BLaER1 treated with 17β-estradiol and CSF1 and Interleukin-3, amounts not matched to agents 10 nM and 100 nM (cell line): ENCODE measurements around the gene POLN.

Experiments
- H3K27ac ChIP-seq, 11 experiments: shearing (Covaris generic); formaldehyde crosslinking; 2 replicates each; pipeline ENCODE4 v1.8.1; 2022
- H3K27me3 ChIP-seq, 11 experiments: shearing (Covaris generic); formaldehyde crosslinking; 2 replicates each; pipeline ENCODE4 v1.8.1; 2022
- H3K36me3 ChIP-seq, 11 experiments: shearing (Covaris generic); formaldehyde crosslinking; 2 replicates each; pipeline ENCODE4 v1.8.1; 2022
- H3K4me1 ChIP-seq, 10 experiments: shearing (Covaris generic); formaldehyde crosslinking; 2 replicates each; pipeline ENCODE4 v1.8.1; 2022
- H3K4me2 ChIP-seq, 11 experiments: shearing (Covaris generic); formaldehyde crosslinking; 2 replicates each; pipeline ENCODE4 v1.8.1; 2022
- H3K4me3 ChIP-seq, 10 experiments: shearing (Covaris generic); formaldehyde crosslinking; 2 replicates each; pipeline ENCODE4 v1.8.1; 2022
- H3K9ac ChIP-seq, 11 experiments: shearing (Covaris generic); formaldehyde crosslinking; 2 replicates each; pipeline ENCODE4 v1.8.1; 2022
- H3K9me3 ChIP-seq, 11 experiments: shearing (Covaris generic); formaldehyde crosslinking; replicated peaks in 1 of 11; 2 replicates each; pipeline ENCODE4 v1.8.1; 2022
- H4K20me1 ChIP-seq, 11 experiments: shearing (Covaris generic); formaldehyde crosslinking; 2 replicates each; pipeline ENCODE4 v1.8.1; 2022
- Cebpa-rat ChIP-seq, 11 experiments: shearing (Covaris generic); IDR thresholded peaks; 2 replicates each; pipeline ENCODE4 v1.8.1; 2022

POLN gene

GRCh38 chr4:2194496-2194895 is 47.4 kb downstream of the POLN start:
- TF ChIP-seq Cebpa-rat (IDR thresholded peaks at IDR 0.05): no peak
- H3K4me2 ChIP-seq: no peak overlapping the region
- H3K36me3 ChIP-seq: peaks cover 0 to 19% (median 12%) of the 10 kb centered on the region in 11 experiments; a peak in 11 of 22 replicates
- no peak overlapping the region for H3K27ac ChIP-seq
- no peaks in the 10 kb centered on the region for H3K27me3 ChIP-seq
- no peaks in the 10 kb centered on the region for H4K20me1 ChIP-seq
- H3K4me3 ChIP-seq: no peak overlapping the region
- H3K9me3 ChIP-seq: peaks cover 0 to 5% (median 0%) of the 10 kb centered on the region in 11 experiments; a peak in 2 of 22 replicates
- no peak overlapping the region for H3K9ac ChIP-seq
- H3K4me1 ChIP-seq: 0 out of 20 replicates have a peak, but pooled peaks cover 0 to 5% (median 0%) of the 10 kb centered on the region in 10 experiments

GRCh38 chr4:2193326-2193725 is 48.6 kb downstream of the POLN start:
- no peaks in the 10 kb centered on the region for H3K27me3 ChIP-seq
- no peak for TF ChIP-seq Cebpa-rat (IDR thresholded peaks at IDR 0.05)

DNA sequence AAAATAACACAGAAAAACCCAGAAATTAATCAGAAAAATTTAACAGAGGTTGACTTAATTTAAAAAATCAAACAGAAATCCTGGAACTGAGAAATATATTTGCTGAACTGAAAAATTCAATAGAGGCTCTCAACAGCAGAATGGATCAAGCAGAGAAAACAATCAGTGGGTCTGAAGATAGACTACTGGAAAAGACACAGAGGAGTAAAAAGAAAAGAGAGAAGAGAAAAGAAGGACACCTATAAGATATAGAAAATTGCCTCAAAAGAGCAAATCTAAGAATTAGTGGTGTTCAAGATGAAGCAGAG is 55.1 kb downstream of the POLN start:
- no peak overlapping the region for H3K9ac ChIP-seq
- no peaks in the 10 kb centered on the region for H3K27me3 ChIP-seq
- H3K4me2 ChIP-seq: no peak overlapping the region
- peaks cover 30 to 48% (median 38%) of the 10 kb centered on the region in 11 experiments for H3K9me3 ChIP-seq
- no peak overlapping the region for H3K27ac ChIP-seq
- H3K4me1 ChIP-seq: peaks cover 0 to 10% (median 0%) of the 10 kb centered on the region in 10 experiments; a peak in 4 of 20 replicates
- TF ChIP-seq Cebpa-rat (IDR thresholded peaks at IDR 0.05): no peak
- H3K4me3 ChIP-seq: no peak overlapping the region
- peaks cover 0 to 7% (median 0%) of the 10 kb centered on the region in 11 experiments; a peak in 3 of 22 replicates for H3K36me3 ChIP-seq
- no peaks in the 10 kb centered on the region for H4K20me1 ChIP-seq

More at GRCh38 chr4:2193326-2193725, 48.6 kb downstream of the POLN start:
- no peaks in the 10 kb centered on the region for H4K20me1 ChIP-seq
- no peak overlapping the region for H3K9ac ChIP-seq
- no peak overlapping the region for H3K4me2 ChIP-seq
- H3K9me3 ChIP-seq: peaks cover 0 to 12% (median 5%) of the 10 kb centered on the region in 11 experiments; a peak in 11 of 22 replicates
- 0 out of 20 replicates have a peak, but pooled peaks cover 0 to 5% (median 0%) of the 10 kb centered on the region in 10 experiments for H3K4me1 ChIP-seq
- H3K4me3 ChIP-seq: no peak overlapping the region
- peaks cover 0 to 17% (median 11%) of the 10 kb centered on the region in 11 experiments; a peak in 11 of 22 replicates for H3K36me3 ChIP-seq
- no peak overlapping the region for H3K27ac ChIP-seq

DNA sequence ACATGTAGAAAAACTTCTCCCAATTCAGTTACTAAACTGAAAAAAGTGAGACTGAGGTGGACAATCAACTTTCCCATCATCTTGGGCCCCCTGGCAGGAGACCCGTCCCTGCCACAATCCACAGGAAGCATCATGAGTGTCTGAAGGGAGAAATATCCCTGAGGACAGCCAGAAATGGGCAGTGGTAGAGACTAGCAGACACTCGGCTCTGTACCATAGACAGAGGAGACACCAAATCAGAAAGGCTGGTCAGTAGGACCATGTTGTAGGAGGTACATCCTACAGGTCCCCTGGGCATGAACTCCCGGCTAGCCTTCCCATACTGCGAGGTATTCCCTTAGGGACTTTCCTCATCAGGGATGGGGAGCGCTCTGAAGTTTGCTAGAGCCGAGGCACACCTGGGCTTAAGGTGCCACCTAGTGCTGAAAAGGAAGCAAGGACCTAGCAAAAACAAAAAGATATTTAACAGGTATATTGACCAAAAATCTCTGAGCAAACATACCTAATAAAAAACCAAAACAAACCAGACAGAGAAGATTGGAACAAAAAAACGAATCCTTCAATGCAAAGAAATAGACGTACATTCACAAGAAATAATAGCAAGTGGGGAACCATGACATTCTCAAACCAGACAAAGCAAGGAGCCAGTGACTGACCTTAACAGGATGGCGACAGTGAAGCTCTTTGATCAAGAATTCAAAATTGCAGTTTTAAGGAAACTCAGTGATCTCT is 55.6 kb downstream of the POLN start:
- Histone ChIP-seq H3K27ac (no peak overlapping the region), H4K20me1 (no peaks in the 10 kb centered on the region), H3K27me3 (no peaks in the 10 kb centered on the region), H3K4me3 (no peak overlapping the region), H3K9me3 (peaks cover 34 to 49% (median 41%) of the 10 kb centered on the region in 11 experiments), H3K9ac (no peak overlapping the region), H3K36me3 (peaks cover 0 to 7% (median 0%) of the 10 kb centered on the region in 11 experiments; a peak in 3 of 22 replicates), H3K4me1 (peaks cover 0 to 10% (median 0%) of the 10 kb centered on the region in 10 experiments; a peak in 4 of 20 replicates), H3K4me2 (no peak overlapping the region)
- no peak for TF ChIP-seq Cebpa-rat (IDR thresholded peaks at IDR 0.05)

- no peak for TF ChIP-seq Cebpa-rat (IDR thresholded peaks at IDR 0.05)
Measured at GRCh38 chr4:2183394-2183793, 58.5 kb downstream of the POLN start.

DNA sequence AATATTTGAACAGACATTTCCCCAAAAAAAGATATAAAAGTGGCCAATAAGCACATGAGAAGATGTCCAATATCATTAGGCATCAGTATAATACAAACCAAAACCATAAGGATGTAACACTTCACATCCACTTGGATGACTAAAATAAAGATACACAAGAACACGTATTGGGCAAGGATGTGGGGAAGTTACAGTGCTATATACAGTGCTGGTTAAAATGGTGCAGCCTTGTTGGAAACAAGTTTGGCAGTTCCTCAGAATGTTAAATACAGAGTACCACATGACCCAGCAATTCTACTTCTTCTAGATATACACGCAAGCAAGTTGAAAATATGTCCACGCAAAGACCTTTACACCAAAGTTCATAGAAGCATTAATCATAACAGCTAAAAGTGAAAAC is 58.9 kb downstream of the POLN start:
- H3K4me2 ChIP-seq: peak overlapping the region in 3 of 11 experiments; percentile 3 to 24 (median 9); a peak in 2 of 22 replicates
- no peak for TF ChIP-seq Cebpa-rat (IDR thresholded peaks at IDR 0.05)

More at GRCh38 chr4:2183394-2183793, 58.5 kb downstream of the POLN start:
- Histone ChIP-seq H3K4me1 (peaks cover 0 to 10% (median 0%) of the 10 kb centered on the region in 10 experiments; a peak in 4 of 20 replicates), H3K36me3 (peaks cover 0 to 7% (median 0%) of the 10 kb centered on the region in 11 experiments; a peak in 3 of 22 replicates), H3K4me3 (no peak overlapping the region), H3K9me3 (peaks cover 30 to 42% (median 36%) of the 10 kb centered on the region in 11 experiments), H4K20me1 (no peaks in the 10 kb centered on the region), H3K27ac (peak overlapping the region in 1 of 11 experiments; percentile 8; a peak in 1 of 22 replicates), H3K4me2 (peak overlapping the region in 3 of 11 experiments; percentile 3 to 24 (median 9); a peak in 2 of 22 replicates), H3K27me3 (no peaks in the 10 kb centered on the region), H3K9ac (no peak overlapping the region)

DNA sequence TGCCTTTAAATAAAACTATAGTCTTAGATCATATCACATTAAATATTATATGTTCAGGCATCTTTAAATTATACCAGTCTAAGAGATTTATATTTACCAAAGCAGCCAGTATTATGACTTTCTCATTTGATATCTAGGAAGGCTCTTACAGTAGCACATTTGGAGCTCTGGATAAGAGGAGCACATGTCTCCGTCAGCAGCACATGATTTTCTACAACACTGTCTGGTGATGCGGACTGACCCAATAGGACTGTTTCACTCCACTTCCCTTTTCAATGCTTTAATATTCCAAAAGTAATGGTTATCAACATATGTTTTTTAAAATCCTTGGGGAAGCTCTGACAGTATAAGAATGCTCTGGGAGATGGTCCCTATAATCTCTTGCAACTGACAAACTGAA is 61.5 kb downstream of the POLN start:
- H3K27ac ChIP-seq: no peak overlapping the region
- no peak overlapping the region for H3K4me2 ChIP-seq
- no peak overlapping the region for H3K9ac ChIP-seq
- H4K20me1 ChIP-seq: no peaks in the 10 kb centered on the region
- H3K4me3 ChIP-seq: no peak overlapping the region
- peaks cover 19 to 30% (median 24%) of the 10 kb centered on the region in 10 experiments for H3K4me1 ChIP-seq
- H3K9me3 ChIP-seq: peaks cover 8 to 16% (median 12%) of the 10 kb centered on the region in 11 experiments
- TF ChIP-seq Cebpa-rat (IDR thresholded peaks at IDR 0.05): no peak
- H3K36me3 ChIP-seq: 0 out of 22 replicates have a peak, but pooled peaks cover 0 to 6% (median 0%) of the 10 kb centered on the region in 11 experiments
- H3K27me3 ChIP-seq: no peaks in the 10 kb centered on the region

More for the DNA sequence above, 58.9 kb downstream of the POLN start:
- Histone ChIP-seq H3K9ac (no peak overlapping the region), H3K27ac (peak overlapping the region in 1 of 11 experiments; percentile 8; a peak in 1 of 22 replicates), H3K4me1 (peaks cover 0 to 10% (median 3%) of the 10 kb centered on the region in 10 experiments; a peak in 10 of 20 replicates), H3K27me3 (no peaks in the 10 kb centered on the region), H3K4me3 (no peak overlapping the region), H4K20me1 (no peaks in the 10 kb centered on the region), H3K9me3 (peaks cover 26 to 38% (median 34%) of the 10 kb centered on the region in 11 experiments), H3K36me3 (peaks cover 0 to 7% (median 0%) of the 10 kb centered on the region in 11 experiments; a peak in 3 of 22 replicates)

DNA sequence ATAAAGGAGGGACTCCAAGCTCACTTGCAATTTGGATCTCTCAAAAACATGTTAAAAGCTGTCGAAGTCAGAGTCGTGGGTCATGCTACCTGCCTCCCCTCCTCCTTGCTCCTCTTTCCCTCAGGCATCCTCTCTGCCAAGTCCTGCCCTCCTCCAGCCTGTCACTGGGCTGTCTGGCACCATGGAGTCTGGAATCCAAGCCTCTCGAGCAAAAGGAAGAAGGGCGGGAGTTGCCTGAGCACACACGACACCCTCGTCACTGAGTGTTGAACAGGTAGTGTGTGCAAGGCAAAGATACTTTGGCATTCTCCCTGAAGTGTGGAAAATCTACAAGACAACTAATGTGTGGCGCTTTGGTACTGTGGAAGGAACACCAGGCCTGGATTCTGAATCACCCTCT is 62.2 kb downstream of the POLN start:
- Histone ChIP-seq H3K27me3 (no peaks in the 10 kb centered on the region), H3K27ac (no peak overlapping the region), H3K9ac (no peak overlapping the region), H3K36me3 (0 out of 22 replicates have a peak, but pooled peaks cover 0 to 6% (median 0%) of the 10 kb centered on the region in 11 experiments), H3K4me2 (no peak overlapping the region), H3K4me3 (no peak overlapping the region), H3K9me3 (peaks cover 8 to 16% (median 12%) of the 10 kb centered on the region in 11 experiments), H3K4me1 (peaks cover 19 to 36% (median 28%) of the 10 kb centered on the region in 10 experiments), H4K20me1 (no peaks in the 10 kb centered on the region)
- no peak for TF ChIP-seq Cebpa-rat (IDR thresholded peaks at IDR 0.05)

DNA sequence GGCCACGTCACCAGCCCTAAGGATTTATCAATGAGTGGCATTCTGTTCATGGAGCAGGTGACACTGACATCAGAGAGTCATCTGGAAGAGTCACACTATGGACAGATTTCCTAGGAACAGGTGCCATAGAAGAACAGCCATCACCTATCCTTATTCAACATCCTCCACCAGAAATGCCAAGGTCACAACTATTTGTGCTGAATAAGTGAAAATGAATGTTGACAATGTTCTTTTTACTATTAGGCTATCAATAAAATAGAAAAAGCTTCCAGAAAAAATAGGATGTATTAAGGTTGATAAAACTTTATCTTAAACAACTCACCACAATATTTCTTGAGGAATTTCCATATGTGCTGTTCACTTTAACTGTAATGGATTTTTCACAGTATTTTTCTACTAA is 62.9 kb downstream of the POLN start:
- no peak for TF ChIP-seq Cebpa-rat (IDR thresholded peaks at IDR 0.05)
- no peak overlapping the region for H3K4me3 ChIP-seq
- no peak overlapping the region for H3K9ac ChIP-seq

More for the DNA sequence above, 62.9 kb downstream of the POLN start:
- 0 out of 22 replicates have a peak, but pooled peaks cover 0 to 6% (median 0%) of the 10 kb centered on the region in 11 experiments for H3K36me3 ChIP-seq
- peaks cover 8 to 16% (median 12%) of the 10 kb centered on the region in 11 experiments for H3K9me3 ChIP-seq
- no peak overlapping the region for H3K27ac ChIP-seq
- no peaks in the 10 kb centered on the region for H4K20me1 ChIP-seq
- H3K4me1 ChIP-seq: peaks cover 24 to 40% (median 32%) of the 10 kb centered on the region in 10 experiments
- H3K27me3 ChIP-seq: no peaks in the 10 kb centered on the region
- H3K4me2 ChIP-seq: no peak overlapping the region
